Activated naive CD4-positive, alpha-beta T cell treated with anti-CD3 and anti-CD28 coated beads, Interleukin-2, amount 50 U/mL, for 16 hours (primary cell): ENCODE data around the gene CCDC51.
A peak's percentile ranks its signal among the peaks of the same experiment; 100 is the strongest.

Source experiments
- DNase-seq: peaks from one replicate; pipeline ENCODE4 v3.0.0-alpha.2; 2020

The CCDC51 gene

DNA sequence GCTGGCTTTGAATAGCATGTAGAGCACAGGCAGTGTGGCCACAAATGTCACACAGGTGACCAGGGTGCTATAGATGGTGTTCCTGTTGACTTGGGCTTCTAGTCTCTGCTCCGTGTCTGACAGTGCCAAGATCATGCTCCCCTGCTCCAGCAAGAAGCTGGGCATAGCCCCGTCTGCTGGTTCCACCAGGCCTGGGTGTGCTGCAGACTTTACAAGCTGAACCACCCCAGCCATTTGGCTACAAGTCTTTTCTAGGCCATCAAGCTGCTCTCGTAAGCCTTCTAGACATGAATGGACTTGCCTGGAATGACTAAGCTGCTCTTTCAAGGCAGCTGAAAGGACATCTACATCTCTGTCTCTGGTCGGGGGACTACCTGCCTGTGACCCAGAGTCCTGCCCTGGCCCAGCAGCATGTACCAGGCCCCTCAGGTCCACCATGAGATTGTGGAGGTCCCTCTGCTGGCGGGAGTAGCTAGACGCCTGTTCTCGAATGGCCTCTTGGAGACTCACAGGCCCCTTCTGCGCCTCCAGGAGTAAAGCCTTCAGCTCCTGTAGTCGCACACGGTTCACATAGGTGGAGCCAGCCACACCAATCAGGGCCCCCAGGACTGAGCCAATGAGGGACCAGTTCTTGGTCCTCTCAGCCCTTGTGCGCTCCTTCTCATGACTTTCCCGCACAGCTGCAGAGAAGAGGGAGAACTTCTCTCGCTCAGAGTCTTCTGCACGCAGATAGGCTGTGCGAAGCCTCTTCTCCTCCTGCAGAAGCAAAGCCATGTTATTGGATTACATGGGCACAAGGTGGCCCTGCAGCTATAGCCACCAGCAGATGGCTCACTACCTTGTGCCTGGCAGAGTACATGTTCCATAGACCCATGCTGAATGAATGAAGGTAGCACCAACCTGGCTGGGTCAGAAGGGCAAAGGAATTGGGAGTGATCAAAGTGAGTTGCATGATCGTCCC is 7.2 kb downstream of the CCDC51 start:
- no peak for DNase-seq

DNA sequence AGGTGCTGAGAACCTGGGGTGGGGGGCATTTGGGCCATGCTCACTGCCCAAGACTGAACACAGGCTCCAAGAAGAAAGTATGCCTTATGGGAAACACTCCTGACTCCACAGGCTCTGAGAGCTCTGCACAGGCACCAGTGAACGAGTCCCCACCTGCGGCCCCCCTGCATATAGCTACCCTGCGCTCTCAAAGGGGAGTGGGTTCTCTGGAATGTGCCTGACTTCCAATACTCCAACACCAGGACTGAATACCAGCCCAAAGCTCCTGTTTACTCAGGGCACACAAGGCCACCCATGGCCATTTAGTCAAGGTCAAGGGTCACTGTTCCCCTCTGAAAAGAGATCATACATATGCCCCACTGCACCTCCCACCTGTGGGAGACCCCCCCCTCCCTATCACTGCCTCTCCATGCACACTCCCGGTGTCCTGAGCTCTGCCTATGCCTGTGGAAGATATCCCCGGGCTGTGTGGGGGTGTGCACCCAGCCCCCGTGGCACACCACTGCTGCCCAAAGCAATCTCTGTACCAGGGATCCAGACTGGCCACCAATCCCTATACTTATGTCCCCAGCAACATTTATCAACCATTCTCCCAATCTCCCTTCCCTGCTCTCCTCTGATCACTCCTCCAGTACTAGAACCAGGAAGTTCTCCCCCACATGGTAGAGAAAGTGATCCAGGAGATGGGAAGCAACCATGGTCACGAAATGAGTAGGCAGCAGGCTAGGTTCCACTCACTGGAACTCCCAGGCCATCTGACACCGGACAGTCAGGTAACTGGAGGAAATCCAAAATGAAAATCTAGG is 8.5 kb downstream of the CCDC51 start:
- DNase-seq, result no peak

DNA sequence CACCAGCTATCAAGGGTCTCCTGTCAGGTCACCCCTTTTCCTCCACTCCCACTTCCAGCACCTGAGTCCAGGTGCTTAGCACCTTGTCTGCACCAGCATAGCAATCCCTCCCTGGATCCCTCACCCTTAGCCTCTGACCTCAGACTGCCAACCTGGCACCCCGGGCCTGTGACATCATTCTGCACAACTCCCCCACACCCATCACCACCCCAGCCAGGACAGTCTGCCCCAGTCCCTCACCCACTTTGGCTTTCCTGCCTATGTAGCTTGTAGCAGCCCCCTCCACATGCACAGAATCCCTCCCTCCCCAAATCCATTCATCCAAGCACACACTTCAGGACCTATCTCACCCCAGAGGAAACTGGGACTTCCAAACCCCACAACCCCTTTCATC is 9.2 kb downstream of the CCDC51 start:
- no peak for DNase-seq

DNA sequence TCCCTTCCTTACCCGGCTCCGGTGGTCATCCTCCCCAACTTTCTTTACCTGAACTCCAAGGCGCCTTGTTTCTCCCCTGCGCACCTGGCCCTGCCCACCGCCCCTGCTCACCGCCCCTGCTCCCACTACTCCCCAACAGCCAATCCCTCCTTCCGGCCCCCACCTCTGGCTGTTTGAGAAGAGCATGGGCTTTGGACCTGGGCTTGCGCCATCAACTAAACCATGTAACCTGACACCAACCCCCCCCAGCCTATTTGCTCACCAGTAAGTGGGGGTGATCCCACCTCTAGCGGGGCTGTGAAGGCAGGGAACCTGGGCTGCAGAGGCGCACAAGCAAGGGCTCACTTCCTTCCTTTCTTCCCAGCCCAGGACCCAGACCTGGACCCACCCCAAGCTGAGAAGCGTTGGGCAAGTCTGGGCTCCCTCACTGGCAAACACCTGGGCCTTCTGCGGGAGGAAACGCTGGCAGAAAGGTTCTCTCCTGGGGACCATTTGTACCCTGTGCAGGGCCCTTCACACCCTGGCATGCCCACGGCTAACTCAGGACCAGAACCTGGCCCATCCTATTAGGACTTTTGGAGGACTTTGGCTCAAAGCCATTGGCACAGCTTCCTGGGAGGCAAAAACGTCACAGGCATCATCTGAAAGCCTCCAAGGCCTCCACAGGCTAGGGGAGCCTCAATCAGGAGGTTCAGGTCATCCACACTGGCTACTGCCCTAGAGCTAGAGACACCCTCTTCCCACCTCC is 9.8 kb downstream of the CCDC51 start, which contains the start of gene PLXNB1:
PLXNB1 (minus strand) TSS at position 127 of the 748 bp plus-strand sequence. CDS start 5,475 bp downstream, outside the sequence.
- DNase-seq, result peak; percentile 24

DNA sequence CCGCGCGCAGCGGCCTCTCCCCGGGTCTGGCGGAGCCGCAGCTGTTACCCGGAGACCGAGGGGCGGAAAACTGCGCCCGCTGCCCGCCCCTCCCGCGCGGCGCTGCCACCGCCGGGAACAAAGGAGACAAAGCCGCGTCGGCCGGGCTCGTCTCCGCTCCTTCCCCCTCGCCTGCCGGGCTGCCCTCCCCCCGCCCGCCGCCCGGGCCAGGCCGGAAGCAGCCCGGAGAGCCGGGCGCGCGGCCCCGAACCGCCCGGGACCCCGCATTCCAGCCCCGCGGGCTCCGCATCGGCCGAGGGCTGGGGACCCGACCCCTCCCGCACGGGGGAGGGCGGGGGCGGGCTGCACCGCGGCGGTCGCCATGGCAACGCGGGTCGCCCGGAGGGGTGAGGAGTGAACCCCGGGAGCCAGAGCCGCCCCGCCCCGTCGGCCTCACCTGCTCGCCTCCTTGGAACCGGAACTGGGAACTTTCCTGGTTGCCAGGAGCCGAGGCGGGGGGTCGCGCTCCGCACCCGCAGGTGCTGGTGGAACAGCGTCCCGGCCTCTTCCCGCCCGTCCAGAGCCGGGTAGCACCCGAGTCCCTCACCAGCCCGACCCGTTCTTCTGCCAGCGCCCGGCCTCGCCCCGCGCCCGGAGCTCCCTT is 10.5 kb downstream of the CCDC51 start:
- DNase-seq, result peak; percentile 64

DNA sequence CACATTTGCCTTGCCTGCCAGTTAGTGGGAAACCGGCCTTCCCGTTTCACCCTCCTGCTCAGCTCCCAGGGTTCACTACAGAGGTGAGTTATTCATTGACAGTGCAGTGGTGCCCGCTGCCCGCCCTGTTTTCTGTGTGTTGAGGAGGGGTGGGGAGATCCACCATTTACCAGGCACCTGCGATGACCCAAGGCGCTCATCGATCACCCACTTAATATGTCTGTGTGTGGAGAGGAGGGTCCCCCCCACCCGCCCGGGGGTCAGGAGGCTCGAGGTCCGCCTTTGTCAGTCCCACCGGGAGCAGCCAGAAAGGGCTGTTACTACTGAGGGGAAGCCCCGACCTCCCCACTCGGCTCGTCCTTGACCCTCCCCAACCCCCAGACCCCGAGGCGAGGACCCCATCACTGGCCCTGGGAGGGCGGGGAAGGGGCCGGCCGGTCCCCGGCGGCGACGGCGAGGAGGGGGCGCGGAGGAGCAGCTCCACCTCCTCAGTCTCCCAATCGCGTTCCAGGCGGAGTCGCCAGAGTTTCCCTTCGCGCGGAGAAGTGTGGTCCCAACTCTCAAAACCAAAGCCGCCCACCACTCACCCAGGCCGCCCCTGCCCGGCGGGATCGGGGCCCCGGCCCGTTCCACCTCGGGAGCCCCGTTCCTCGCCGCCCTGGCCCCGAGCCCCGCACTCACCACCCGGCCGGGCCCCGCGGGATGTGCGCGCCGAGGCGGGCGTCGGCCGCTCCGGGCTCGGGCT is 11.2 kb downstream of the CCDC51 start:
- peak; percentile 19 for DNase-seq

DNA sequence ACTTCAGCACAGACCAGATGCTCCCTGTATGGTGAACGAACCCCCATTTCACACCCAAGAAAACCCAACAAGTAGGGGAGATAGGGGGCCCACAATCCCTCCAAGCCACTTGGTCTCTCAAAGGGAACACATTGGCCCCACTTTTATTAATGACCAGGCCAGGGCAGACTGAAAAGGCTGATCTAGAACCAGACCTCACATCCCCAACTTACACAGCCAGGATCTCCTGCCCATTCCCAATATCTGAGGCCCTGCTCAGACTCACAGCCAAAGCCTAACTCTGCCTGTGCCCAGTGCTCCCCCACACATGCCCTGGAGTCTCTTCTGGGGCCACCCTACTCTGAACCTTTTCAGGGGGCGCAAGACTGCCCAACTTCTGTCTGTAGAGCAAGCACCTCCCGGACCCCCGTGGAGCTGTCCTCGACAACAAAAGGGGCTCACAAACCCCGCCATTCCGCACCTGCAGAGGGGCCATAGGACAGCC is 11.8 kb downstream of the CCDC51 start:
- DNase-seq, result no peak

DNA sequence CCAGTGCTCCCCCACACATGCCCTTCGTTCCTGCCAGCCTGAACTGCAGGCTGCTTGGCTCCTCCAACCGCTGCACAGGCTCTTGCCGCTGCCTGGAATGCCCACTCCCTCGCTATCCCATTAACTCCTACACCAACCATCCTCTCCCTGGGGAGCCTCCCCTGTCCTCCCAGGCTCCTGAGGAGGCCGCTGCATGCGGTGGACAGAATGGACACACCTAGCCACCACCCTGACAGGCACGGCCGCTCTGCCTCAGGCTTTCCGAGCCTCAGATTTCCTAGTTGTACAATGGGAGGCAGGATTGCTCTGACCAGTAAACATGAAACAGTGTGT is 12.3 kb downstream of the CCDC51 start:
- no peak for DNase-seq

DNA sequence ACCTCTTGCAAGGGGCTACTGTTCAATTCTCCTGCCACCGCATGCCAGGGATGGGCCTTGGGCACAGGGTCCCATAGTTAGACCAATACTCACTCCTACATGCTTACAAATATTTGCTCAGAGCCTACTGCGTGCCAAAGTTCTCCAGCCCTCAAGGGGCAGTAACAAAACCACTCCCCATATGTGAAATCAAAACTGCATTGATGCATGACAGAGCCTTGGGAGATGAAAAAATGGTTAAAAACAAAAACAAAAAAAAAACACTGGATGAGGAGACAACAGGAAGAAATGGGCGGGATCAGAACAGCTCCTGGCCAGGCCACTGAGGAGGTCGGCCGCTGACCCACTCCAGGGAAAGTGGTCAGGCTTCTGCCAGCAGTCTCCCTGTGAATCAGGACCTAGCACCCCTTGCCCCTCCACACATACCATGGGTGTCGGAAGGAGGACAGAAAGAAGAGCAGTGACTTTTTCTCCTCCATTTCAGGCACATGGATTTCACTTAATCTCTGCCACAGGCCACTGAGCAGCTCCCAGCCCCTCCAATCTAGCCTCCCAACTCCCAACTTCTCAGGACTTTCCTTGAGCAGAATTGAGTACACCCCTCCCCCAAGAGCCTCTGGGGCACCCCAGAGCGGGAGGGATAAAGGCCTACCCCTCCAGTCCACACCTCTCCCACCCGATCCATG is 12.8 kb downstream of the CCDC51 start:
- no peak for DNase-seq

DNA sequence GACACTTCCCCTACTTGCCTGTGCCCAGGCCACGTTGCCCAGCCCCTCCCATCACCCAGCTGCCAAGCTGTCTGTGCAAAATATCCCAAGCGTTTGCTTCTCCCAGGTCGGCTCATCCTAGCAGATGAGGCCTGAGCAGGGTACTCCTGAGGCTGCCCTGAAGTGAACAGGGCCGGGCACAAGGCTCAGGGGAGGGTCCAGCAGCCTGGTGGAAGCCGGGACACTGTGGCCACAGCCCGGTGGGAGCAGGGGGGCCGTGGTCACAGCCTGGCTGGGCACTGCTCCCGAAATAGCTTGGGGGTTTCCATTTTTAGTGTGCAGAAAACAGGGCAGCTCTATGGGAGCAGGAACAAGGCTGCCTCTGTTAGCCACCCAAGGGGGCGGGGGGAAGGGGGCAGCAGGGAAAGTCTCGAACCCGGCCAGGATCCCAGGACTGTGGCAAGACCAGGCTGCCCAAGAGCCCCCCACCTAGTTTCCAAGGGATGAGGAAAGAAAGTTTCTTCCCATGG is 13.5 kb downstream of the CCDC51 start:
- no peak for DNase-seq

DNA sequence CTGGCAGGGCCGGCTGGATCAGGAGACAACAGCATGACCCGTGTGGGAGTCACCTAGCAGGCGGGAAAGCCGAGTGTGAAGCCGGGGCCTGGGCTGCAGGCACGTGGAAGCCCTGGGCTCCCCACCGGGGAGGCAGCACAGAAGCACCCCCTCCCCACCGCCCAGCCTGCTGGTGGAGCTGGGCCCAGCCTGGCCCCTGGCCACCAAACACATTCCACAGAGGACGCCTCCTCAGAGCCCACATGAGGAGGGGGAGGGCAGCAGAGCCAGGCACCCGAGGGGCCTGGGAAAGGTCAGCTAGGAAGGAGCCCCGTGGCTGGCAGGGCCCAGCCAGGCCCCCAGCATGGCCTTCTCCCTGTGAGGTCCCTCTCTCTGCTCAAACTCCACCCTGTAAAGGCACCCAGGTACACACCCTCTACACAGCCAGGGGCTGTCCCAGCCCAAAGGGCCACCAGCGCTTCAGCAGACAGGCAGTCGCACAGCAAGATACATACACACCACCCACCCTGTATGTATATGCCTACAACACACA is 14.6 kb downstream of the CCDC51 start:
- DNase-seq, result no peak

DNA sequence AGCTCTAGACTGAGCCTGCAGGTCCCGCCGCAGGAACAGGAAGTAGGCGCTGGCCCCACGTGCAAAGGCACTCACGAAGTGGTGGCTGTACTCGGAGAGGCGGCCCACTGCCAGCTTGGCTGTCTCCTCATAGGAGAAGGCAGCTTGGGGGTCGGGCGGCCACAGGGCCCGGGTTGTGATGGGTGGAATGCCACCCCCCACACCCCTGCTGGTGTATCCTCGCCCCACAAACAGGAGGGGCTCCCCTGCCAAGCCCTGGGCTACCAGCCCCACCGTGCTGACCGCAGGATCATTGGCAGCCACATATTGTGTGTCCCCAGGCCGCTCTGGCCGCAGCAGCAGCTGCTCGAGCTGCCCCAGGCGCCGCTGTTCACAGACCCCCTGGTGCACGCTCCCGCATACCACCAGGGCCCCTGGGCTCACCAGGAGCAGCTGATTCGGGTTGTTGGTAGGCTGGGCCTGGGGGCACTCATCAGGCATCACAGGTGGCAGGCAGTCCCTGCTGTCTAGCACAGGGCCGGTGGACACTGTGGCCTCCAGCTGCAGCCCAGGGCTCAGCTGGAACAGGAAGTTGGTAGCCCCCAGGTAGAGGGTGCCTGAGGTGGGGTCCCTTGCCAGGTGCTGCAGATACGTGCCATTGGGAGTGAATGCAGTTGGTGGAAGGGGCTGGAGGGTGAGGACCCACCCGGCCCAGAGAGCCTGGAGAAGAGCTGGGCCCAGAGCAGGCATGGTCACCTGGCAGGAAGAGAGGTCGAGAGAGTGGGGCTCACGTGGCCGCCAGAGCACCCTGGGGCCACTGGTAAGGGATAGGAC is 15.8 kb downstream of the CCDC51 start:
- DNase-seq, result no peak

DNA sequence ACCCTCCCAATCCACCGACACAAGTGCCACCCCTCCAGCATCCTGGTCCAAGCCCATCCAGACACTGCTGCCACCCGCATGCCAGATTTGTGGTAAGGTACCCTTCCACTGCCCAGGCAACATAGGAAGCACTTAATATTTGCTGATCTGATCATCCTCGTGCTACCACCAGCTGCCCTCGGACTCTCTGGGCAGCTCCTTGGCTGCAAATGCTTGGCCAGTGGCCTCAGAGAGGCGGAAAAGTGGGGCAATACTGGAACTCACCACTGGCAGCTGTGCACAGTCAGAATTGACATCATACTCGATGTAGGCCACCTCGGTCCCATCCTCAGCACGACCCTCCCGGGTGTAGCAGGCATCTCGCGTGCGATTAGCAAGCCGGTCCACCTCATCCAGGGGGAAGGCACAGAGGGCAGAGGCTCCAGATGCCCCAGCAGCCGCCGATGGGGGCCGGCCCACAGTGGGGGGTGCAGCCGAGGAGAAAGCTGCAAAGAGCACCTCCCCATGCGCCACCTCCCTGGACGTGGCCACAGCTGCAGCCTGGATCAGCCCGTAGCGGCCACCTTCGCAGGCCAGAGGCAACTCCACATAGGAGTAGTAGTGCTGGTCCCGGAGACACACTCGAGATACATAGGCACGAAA is 16.6 kb downstream of the CCDC51 start:
- DNase-seq, result no peak

DNA sequence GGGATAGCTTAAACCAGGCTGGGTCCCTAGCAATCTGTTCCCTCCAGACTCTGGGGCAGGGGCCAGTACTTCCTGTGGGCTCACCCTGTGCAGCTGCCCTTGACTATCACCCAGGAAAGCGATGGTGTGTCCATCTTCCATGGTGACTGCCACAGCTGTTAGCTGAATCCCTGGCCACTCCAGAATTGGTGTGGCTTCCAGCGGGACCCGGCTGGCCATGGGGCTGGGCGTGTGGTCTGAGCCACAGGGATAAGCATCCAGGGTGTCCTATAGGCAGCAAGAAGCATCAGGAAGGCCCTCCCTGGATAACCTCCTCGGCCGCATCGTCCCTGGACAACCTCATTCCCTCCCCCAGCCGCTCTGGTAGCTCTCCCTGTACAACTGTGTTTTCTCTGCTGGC is 17.2 kb downstream of the CCDC51 start:
- DNase-seq, result no peak

DNA sequence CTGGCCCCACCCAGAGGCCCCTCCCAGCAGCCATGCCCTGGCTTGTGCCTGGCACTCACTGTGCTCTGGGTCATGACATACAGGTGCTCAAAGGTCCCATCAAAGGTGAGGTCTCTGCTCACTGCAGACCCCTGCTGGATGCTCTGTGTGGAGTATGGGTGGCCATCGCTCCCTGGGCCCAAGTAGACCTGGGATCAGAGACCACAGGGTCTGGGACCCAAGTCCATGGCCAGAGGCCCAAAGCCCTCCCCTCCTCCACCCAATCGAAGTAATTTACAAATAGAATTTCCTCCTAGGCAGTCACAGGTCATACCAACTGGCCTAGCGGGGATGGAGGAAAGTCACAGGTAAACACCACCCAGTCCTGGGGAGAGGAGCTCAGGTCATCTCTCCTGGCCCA is 17.6 kb downstream of the CCDC51 start:
- DNase-seq, result no peak

DNA sequence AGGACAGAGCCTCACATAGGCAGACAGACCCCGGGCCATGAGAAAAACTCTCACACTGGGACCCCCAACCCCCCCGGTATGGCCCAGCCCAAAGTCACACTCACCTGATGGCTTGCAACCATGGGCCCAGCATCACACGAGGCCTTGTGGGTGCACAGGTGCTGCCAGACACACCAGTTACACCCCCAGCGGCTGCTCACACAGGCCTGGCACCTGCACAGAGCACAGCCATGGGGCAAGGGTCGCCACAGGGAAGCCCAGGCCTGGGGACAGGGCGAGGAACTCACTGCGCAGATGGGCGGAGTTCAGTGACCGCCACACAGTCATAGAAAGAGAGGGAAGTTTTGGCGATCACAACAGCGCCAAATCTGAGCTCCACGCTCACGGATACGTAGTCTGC is 19.4 kb downstream of the CCDC51 start:
- no peak for DNase-seq

DNA sequence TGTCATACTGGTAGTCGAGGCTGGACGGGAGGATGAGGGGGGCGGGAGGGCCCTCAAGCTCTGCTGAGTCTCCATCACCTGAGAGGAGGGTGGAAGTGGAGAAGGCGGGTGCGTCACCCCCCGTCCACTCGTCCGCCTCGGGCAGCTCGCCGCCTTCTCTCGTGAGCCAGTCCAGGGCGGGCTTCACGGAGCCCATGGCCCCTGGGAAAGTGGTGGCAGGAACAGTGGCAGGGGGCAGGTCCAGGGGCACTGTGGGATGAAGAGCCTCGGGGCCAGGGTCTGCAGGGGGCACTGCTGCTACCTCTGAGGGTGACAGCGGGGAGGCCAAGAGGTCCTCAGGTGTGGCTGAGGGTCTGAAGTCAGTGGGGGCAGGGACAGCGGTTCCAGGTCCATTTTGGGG is 20.3 kb downstream of the CCDC51 start:
- DNase-seq, result no peak

DNA sequence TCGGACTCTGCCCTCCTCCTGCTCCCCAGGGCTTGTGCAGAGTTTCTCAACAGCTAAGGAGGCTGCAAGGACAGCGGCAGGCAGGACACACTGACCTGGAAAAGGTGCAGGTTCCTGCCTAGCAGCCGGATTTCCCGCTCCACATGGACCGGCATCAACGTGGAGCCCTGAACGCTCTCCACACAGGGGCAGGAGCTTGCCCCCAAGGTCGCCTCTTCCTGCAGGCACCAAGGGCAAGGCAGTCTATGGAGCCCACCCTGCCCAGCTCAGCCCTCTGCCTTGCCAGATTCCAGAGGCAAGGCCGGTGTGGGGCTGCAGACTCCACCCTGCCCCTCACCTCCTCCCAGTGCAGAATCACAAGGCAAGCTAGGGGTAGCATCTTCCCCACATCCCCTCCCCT is 20.8 kb downstream of the CCDC51 start:
- DNase-seq, result no peak

DNA sequence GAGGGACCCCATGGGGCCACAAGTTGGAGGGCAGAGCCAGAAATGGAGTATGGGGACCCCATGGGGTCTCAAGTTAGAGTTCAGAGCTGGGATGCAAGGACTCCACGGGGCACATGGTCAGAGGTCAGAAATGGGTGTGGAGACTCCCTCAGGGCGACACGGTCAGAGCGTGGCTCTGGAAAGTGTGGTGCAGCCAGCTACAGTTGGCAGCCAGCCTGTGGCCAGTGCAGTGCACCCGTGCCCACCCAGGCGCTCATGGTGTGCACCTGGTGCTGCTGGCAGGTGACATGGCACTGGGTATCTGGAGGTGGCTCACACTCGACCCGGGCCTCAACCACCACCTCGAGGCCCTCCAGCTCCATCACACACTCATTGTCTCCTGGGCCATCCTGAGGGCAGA is 21.3 kb downstream of the CCDC51 start:
- DNase-seq, result no peak
